ENCODE results near the gene LAIR2. TPM values are rescaled to one million over a fixed set of nuclear protein-coding genes. Genes with fewer than 3 reads are reported as not detected.

Gene LAIR2
- total and polyA plus RNA-seq, 2 of the 13 experiments (the other 11 are each of a cell fraction or from before 2014, with no cell fraction given) = 1.3 to 1.9 TPM

DNA sequence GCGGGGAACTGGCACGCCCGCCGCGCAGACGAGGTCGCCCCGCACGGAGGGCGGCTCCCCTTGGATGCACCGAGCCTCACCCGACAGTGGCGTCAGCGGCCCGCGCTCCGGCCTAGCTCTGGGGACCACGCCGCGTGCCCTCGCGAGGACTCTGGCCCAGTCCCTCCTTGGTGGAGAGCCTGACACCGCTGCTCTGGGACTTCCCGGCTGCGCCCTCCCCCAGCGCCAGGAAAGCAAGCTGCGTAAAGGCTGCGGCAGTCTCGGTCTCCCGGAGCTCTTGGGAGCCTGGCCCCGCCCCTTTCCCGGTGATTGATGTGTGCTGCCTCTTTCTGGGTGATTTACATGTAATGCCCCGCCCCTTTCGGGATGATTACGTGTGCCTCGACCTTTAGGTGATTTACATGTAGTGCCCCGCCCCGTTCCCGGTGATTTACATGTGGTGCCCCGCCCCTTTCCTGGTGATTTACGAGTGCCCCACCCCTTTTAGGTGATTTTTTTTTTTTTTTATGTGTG lies 39.0 kb upstream of the LAIR2 start, which contains the start of gene LENG9 (continued):
- no peak for TF ChIP-seq RERE (CRISPR knock-in tag; IDR thresholded peaks at IDR 0.05; ENCODE audit: low read depth)
- TF ChIP-seq, protein P1, sequence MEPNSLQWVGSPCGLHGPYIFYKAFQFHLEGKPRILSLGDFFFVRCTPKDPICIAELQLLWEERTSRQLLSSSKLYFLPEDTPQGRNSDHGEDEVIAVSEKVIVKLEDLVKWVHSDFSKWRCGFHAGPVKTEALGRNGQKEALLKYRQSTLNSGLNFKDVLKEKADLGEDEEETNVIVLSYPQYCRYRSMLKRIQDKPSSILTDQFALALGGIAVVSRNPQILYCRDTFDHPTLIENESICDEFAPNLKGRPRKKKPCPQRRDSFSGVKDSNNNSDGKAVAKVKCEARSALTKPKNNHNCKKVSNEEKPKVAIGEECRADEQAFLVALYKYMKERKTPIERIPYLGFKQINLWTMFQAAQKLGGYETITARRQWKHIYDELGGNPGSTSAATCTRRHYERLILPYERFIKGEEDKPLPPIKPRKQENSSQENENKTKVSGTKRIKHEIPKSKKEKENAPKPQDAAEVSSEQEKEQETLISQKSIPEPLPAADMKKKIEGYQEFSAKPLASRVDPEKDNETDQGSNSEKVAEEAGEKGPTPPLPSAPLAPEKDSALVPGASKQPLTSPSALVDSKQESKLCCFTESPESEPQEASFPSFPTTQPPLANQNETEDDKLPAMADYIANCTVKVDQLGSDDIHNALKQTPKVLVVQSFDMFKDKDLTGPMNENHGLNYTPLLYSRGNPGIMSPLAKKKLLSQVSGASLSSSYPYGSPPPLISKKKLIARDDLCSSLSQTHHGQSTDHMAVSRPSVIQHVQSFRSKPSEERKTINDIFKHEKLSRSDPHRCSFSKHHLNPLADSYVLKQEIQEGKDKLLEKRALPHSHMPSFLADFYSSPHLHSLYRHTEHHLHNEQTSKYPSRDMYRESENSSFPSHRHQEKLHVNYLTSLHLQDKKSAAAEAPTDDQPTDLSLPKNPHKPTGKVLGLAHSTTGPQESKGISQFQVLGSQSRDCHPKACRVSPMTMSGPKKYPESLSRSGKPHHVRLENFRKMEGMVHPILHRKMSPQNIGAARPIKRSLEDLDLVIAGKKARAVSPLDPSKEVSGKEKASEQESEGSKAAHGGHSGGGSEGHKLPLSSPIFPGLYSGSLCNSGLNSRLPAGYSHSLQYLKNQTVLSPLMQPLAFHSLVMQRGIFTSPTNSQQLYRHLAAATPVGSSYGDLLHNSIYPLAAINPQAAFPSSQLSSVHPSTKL (CRISPR knock-in tag; IDR thresholded peaks at IDR 0.05) = peak; percentile 26; the same call in 1 of the 2 replicates
- no peak for TF ChIP-seq ZNF33B (CRISPR knock-in tag; IDR thresholded peaks at IDR 0.05)
- no peak for TF ChIP-seq NFKB2 (CRISPR knock-in tag; IDR thresholded peaks at IDR 0.05; ENCODE audit: borderline replicate concordance)
- TF ChIP-seq, protein P2, sequence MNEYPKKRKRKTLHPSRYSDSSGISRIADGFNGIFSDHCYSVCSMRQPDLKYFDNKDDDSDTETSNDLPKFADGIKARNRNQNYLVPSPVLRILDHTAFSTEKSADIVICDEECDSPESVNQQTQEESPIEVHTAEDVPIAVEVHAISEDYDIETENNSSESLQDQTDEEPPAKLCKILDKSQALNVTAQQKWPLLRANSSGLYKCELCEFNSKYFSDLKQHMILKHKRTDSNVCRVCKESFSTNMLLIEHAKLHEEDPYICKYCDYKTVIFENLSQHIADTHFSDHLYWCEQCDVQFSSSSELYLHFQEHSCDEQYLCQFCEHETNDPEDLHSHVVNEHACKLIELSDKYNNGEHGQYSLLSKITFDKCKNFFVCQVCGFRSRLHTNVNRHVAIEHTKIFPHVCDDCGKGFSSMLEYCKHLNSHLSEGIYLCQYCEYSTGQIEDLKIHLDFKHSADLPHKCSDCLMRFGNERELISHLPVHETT (CRISPR knock-in tag; conservative IDR thresholded peaks at IDR 0.05) = 0 out of 2 replicates have a peak, but pooled peaks have one; percentile 35
- TF ChIP-seq, protein P3, sequence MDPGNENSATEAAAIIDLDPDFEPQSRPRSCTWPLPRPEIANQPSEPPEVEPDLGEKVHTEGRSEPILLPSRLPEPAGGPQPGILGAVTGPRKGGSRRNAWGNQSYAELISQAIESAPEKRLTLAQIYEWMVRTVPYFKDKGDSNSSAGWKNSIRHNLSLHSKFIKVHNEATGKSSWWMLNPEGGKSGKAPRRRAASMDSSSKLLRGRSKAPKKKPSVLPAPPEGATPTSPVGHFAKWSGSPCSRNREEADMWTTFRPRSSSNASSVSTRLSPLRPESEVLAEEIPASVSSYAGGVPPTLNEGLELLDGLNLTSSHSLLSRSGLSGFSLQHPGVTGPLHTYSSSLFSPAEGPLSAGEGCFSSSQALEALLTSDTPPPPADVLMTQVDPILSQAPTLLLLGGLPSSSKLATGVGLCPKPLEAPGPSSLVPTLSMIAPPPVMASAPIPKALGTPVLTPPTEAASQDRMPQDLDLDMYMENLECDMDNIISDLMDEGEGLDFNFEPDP (CRISPR knock-in tag; conservative IDR thresholded peaks at IDR 0.05) = no peak
- no peak; the same call in 1 of the 2 replicates for TF ChIP-seq BHLHE40 (IDR thresholded peaks at IDR 0.05; ENCODE audit: low read length)
- peak; percentile 54; the same call in 1 of the 2 replicates for TF ChIP-seq PHF8 (CRISPR knock-in tag; IDR thresholded peaks at IDR 0.05)
- TF ChIP-seq ZNF629 (CRISPR knock-in tag; conservative IDR thresholded peaks at IDR 0.05) = no peak
- 0 out of 2 replicates have a peak, but pooled peaks have one; percentile 61 for TF ChIP-seq ZNF746 (CRISPR knock-in tag; IDR thresholded peaks at IDR 0.05)
- no peak for TF ChIP-seq EED (CRISPR knock-in tag; IDR thresholded peaks at IDR 0.05)
- TF ChIP-seq, protein P4, sequence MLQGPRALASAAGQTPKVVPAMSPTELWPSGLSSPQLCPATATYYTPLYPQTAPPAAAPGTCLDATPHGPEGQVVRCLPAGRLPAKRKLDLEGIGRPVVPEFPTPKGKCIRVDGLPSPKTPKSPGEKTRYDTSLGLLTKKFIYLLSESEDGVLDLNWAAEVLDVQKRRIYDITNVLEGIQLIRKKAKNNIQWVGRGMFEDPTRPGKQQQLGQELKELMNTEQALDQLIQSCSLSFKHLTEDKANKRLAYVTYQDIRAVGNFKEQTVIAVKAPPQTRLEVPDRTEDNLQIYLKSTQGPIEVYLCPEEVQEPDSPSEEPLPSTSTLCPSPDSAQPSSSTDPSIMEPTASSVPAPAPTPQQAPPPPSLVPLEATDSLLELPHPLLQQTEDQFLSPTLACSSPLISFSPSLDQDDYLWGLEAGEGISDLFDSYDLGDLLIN (CRISPR knock-in tag; IDR thresholded peaks at IDR 0.05; ENCODE audit: borderline replicate concordance) = 0 out of 2 replicates have a peak, but pooled peaks have one; percentile 55
- TF ChIP-seq ZNF382 (CRISPR knock-in tag; IDR thresholded peaks at IDR 0.05; ENCODE audit: borderline replicate concordance) = no peak
- TF ChIP-seq TIGD3 (CRISPR knock-in tag; IDR thresholded peaks at IDR 0.05; ENCODE audit: borderline replicate concordance) = no peak
